Measurements from ENCODE around the gene ADAMTS20. TPM values are rescaled to one million over a fixed set of nuclear protein-coding genes. Genes with fewer than 3 reads are reported as not detected.

The ADAMTS20 gene
- total RNA-seq, 1 experiment from 2014 or later = not detected

GRCh38 chr12:43551279-43551970 is 578 bp downstream of the ADAMTS20 start:
- intact Hi-C loops (cut with micrococcal nuclease; ENCODE audit: unreplicated experiment) (no loop called here), in situ Hi-C loops (cut with HindIII; ENCODE audit: low pct_unique_long_range_greater_than_20kb, low sequenced_read_pairs) (no loop called here)

DNA sequence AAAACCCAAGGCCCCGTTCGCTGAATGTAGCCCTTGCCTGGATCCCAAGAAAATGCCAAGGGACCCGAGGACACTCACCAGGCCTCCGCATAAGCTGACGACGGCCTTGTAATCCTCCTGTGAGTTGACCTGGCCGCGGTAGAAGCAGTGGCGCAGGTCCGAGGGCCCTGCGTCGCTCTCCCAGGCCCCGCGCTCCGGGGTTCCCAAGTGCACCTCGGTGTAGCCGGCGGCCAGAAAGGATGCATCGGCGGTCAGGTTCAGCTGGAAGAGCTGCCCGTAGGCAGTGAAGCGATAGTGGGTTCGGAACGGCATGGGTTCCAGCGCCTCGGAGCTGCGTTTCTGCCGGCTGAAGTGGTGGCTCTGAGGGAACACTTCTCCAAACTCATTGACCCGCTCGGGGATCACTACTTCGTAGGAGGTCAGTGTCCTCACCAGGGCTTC is 1.2 kb downstream of the ADAMTS20 start:
- ATAC-seq = no peak
- H3K27ac ChIP-seq (ENCODE audit: low read length) = no peak overlapping the region
- CTCF ChIA-PET = no interaction called here

More at GRCh38 chr12:43551279-43551970, 578 bp downstream of the ADAMTS20 start:
- DNase-seq (ENCODE audit: low read depth, low spot score) (no peak), ATAC-seq (no peak)
- ChIA-PET POLR2A (no interaction called here), CTCF (no interaction called here)
- peaks cover 8% of the 10 kb centered on the region for H3K9me3 ChIP-seq (ENCODE audit: control insufficient read depth, insufficient read depth, low read depth, low read length)
- no peak for TF ChIP-seq POLR2AphosphoS5 (IDR thresholded peaks at IDR 0.05; ENCODE audit: low read depth, low read length)
- no peak for TF ChIP-seq REST (IDR thresholded peaks at IDR 0.05; ENCODE audit: insufficient read depth in 1 of 2, low read depth in 2 of 2, low read length in 1 of 2)
- TF ChIP-seq, protein P1, sequence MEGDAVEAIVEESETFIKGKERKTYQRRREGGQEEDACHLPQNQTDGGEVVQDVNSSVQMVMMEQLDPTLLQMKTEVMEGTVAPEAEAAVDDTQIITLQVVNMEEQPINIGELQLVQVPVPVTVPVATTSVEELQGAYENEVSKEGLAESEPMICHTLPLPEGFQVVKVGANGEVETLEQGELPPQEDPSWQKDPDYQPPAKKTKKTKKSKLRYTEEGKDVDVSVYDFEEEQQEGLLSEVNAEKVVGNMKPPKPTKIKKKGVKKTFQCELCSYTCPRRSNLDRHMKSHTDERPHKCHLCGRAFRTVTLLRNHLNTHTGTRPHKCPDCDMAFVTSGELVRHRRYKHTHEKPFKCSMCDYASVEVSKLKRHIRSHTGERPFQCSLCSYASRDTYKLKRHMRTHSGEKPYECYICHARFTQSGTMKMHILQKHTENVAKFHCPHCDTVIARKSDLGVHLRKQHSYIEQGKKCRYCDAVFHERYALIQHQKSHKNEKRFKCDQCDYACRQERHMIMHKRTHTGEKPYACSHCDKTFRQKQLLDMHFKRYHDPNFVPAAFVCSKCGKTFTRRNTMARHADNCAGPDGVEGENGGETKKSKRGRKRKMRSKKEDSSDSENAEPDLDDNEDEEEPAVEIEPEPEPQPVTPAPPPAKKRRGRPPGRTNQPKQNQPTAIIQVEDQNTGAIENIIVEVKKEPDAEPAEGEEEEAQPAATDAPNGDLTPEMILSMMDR (IDR thresholded peaks at IDR 0.05) = no peak
- no peak for TF ChIP-seq TCF7L2 (IDR thresholded peaks at IDR 0.05; ENCODE audit: low read depth, low read length)
- TF ChIP-seq SIN3A (IDR thresholded peaks at IDR 0.05; ENCODE audit: borderline replicate concordance, insufficient read depth, low read depth, low read length) = no peak
- H3K27ac ChIP-seq (ENCODE audit: low read length) = no peak overlapping the region
- H3K4me1 ChIP-seq (ENCODE audit: control insufficient read depth, insufficient read depth, low read length) = no peaks in the 10 kb centered on the region
- no peaks in the 10 kb centered on the region for H3K36me3 ChIP-seq (ENCODE audit: control insufficient read depth, insufficient read depth, low read length)
- H3K4me3 ChIP-seq (ENCODE audit: low read depth in 2 of 2, low read length in 2 of 2) = no peak overlapping the region; a peak in 1 of 4 replicates
- no peaks in the 10 kb centered on the region for H3K27me3 ChIP-seq (ENCODE audit: control insufficient read depth, insufficient read depth, low read length)
- BruUV-seq (replicated peaks) = no TSS peak

More for the DNA sequence above, 1.2 kb downstream of the ADAMTS20 start:
- Histone ChIP-seq H3K4me1 (ENCODE audit: control insufficient read depth, insufficient read depth, low read length) (no peaks in the 10 kb centered on the region), H3K36me3 (ENCODE audit: control insufficient read depth, insufficient read depth, low read length) (no peaks in the 10 kb centered on the region), H3K9me3 (ENCODE audit: control insufficient read depth, insufficient read depth, low read depth, low read length) (peaks cover 3% of the 10 kb centered on the region), H3K27me3 (ENCODE audit: control insufficient read depth, insufficient read depth, low read length) (no peaks in the 10 kb centered on the region), H3K4me3 (ENCODE audit: low read depth in 2 of 2, low read length in 2 of 2) (no peak overlapping the region)
- in situ Hi-C loops (cut with HindIII; ENCODE audit: low pct_unique_long_range_greater_than_20kb, low sequenced_read_pairs) = no loop called here
- intact Hi-C loops (cut with micrococcal nuclease; ENCODE audit: unreplicated experiment) = no loop called here
- DNase-seq (ENCODE audit: low read depth, low spot score) = no peak
- TF ChIP-seq SIN3A (IDR thresholded peaks at IDR 0.05; ENCODE audit: borderline replicate concordance, insufficient read depth, low read depth, low read length) (no peak), POLR2AphosphoS5 (IDR thresholded peaks at IDR 0.05; ENCODE audit: low read depth, low read length) (no peak), REST (IDR thresholded peaks at IDR 0.05; ENCODE audit: insufficient read depth in 1 of 2, low read depth in 2 of 2, low read length in 1 of 2) (no peak), TCF7L2 (IDR thresholded peaks at IDR 0.05; ENCODE audit: low read depth, low read length) (no peak)
- TF ChIP-seq, protein P1 (IDR thresholded peaks at IDR 0.05) = no peak
- no TSS peak for BruUV-seq (replicated peaks)
- POLR2A ChIA-PET = no interaction called here
